ENCODE data around the gene NCAN. TPM values are rescaled to one million over a fixed set of nuclear protein-coding genes. Genes with fewer than 3 reads are reported as not detected.

Gene NCAN
- total and polyA plus RNA-seq, 2 of the 4 experiments (the other 2 are of a cell fraction): not detected

GRCh38 chr19:19170053-19170872 is 41.5 kb upstream of the NCAN start, which contains the start of gene MEF2B:
MEF2B (minus strand) TSS chr19:19170263; CDS start chr19:19150735, 19,528 bp downstream.
- DNase-seq (peak; percentile 30), ATAC-seq (ENCODE audit: low read depth) (peak; percentile 75)
- CTCF ChIA-PET: interaction anchor here (0.6 kb wide), 1 partner anchor 322 kb away, joined by 5 read pairs; no protein-coding TSS in a partner anchor
- Histone ChIP-seq H2BK5ac (ENCODE audit: low read depth, low read length, poor library complexity, severe bottlenecking) (no peak within 1 kb of the TSS), H3K4me1 (ENCODE audit: control insufficient read depth, insufficient read depth, low read length) (peaks cover 24% of the 10 kb centered on the region), H2BK20ac (ENCODE audit: low read depth, low read length) (peak within 1 kb of the TSS; percentile 6; the same call in 1 of the 2 replicates), H2AFZ (replicated peaks; ENCODE audit: low read length, poor library complexity) (peak within 1 kb of the TSS; percentile 64), H3K18ac (ENCODE audit: low read depth, low read length) (peak within 1 kb of the TSS; percentile 54; the same call in 1 of the 2 replicates), H2AK5ac (ENCODE audit: low read depth, low read length) (peak within 1 kb of the TSS; percentile 98), H4K20me1 (ENCODE audit: insufficient read depth, low read length) (no peaks in the 10 kb centered on the region), H2BK120ac (ENCODE audit: low read depth, low read length) (peak within 1 kb of the TSS; percentile 35), H3K23ac (ENCODE audit: low read depth, low read length) (no peak within 1 kb of the TSS), H3K27me3 (ENCODE audit: control insufficient read depth, insufficient read depth, low read length) (no peaks in the 10 kb centered on the region), H3K4me3 (ENCODE audit: insufficient read depth, low read depth, low read length) (no peak within 1 kb of the TSS), H3K4me2 (ENCODE audit: low read depth, low read length) (peak within 1 kb of the TSS; percentile 51; the same call in 1 of the 2 replicates), H4K5ac (ENCODE audit: low read depth, low read length) (peak within 1 kb of the TSS; percentile 66), H3K9me3 (ENCODE audit: control insufficient read depth, insufficient read depth, low read length) (no peaks in the 10 kb centered on the region), H3K4ac (ENCODE audit: low read depth, low read length) (peak within 1 kb of the TSS; percentile 98; the same call in 1 of the 2 replicates), H2AK9ac (replicated peaks; ENCODE audit: low read depth, low read length, poor library complexity) (peak within 1 kb of the TSS; percentile 23), H3K79me1 (ENCODE audit: low read depth in 1 of 2, low read length in 2 of 2) (no peaks in the 10 kb centered on the region), H3K36me3 (ENCODE audit: control insufficient read depth, insufficient read depth, low read length) (no peaks in the 10 kb centered on the region), H4K8ac (ENCODE audit: low read depth in 2 of 2, low read length in 2 of 2) (peak within 1 kb of the TSS; percentile 10 to 92; a peak in 1 of 4 replicates), H4K91ac (ENCODE audit: insufficient read depth, low read depth, low read length) (peak within 1 kb of the TSS; percentile 99), H2BK15ac (ENCODE audit: low read depth, low read length) (peak within 1 kb of the TSS; percentile 41; the same call in 2 of the 3 replicates), H3K56ac (ENCODE audit: extremely low read depth, insufficient read depth, low read length) (no peak within 1 kb of the TSS; the same call in 1 of the 2 replicates), H3K9me1 (ENCODE audit: insufficient read depth, low read length) (peaks cover 11% of the 10 kb centered on the region), H3K27ac (ENCODE audit: insufficient read depth, low read length) (no peak within 1 kb of the TSS), H3K9ac (ENCODE audit: low read depth, low read length) (no peak within 1 kb of the TSS), H3K14ac (replicated peaks; ENCODE audit: low read depth, low read length) (no peak within 1 kb of the TSS)
- intact Hi-C loops (cut with micrococcal nuclease) (loop anchor here (10.0 kb wide), 1 partner anchor 105 kb away; the partner anchor contains the start of gene SLC25A42), in situ Hi-C loops (cut with MboI; ENCODE audit: low sequenced_read_pairs) (no loop called here), dilution Hi-C loops (cut with HindIII; ENCODE audit: low sequenced_read_pairs, unreplicated experiment) (no loop called here)
- WGBS, 2 experiments (ENCODE audit: extremely low coverage in 2 of 2, insufficient read length in 1 of 2): 28% methylated on average over 30 of the region's 56 CpGs; no CpG with 5 or more reads in 1 of the 2 experiments
- TF ChIP-seq NFE2L2 (IDR thresholded peaks at IDR 0.05; ENCODE audit: low read depth, low read length): no peak
- TF ChIP-seq FOS (IDR thresholded peaks at IDR 0.05; ENCODE audit: low read depth, low read length): no peak
- no TSS peak for BruUV-seq (replicated peaks)
- POLR2A ChIA-PET (ENCODE audit: unreplicated experiment): no interaction called here
